ENCODE data around the gene GPD1. TPM values are rescaled to one million over a fixed set of nuclear protein-coding genes. Genes with fewer than 3 reads are reported as not detected.

GPD1 gene
- total RNA-seq, 6 experiments from 2014 or later = 43.6 to 210 (median 110) TPM

GRCh38 chr12:50102131-50102531 lies 1.7 kb upstream of the GPD1 start:
- H3K27me3 ChIP-seq = no peaks in the 10 kb centered on the region
- H3K4me1 ChIP-seq = peaks cover 0 to 37% (median 17%) of the 10 kb centered on the region in 4 donors
- peaks cover 0 to 32% (median 15%) of the 10 kb centered on the region in 4 donors for H3K36me3 ChIP-seq
- 77% methylated on average over 1 of the region's 2 CpGs for WGBS (ENCODE audit: insufficient coverage, low coverage, low lambda C conversion rate, missing lambda C conversion rate)
- peak overlapping the region in 2 of 3 donors; percentile 87 to 90 for H3K27ac ChIP-seq
- intact Hi-C loops (cut with DNase I) = no loop called here
- no peak for TF ChIP-seq POLR2A (IDR thresholded peaks at IDR 0.05)
- no peak for TF ChIP-seq CTCF (IDR thresholded peaks at IDR 0.05)
- H3K9me3 ChIP-seq = no peaks in the 10 kb centered on the region
- DNase-seq = no peak
- no peak overlapping the region for H3K4me3 ChIP-seq
- ATAC-seq = no peak

GRCh38 chr12:50102646-50103309 lies 1.0 kb upstream of the GPD1 start:
- Histone ChIP-seq H3K4me3 (no peak overlapping the region), H3K27ac (peak overlapping the region in 2 of 3 donors; percentile 87 to 90), H3K36me3 (peaks cover 0 to 28% (median 16%) of the 10 kb centered on the region in 4 donors), H3K4me1 (peaks cover 0 to 43% (median 19%) of the 10 kb centered on the region in 4 donors), H3K27me3 (no peaks in the 10 kb centered on the region), H3K9me3 (no peaks in the 10 kb centered on the region)
- TF ChIP-seq CTCF (IDR thresholded peaks at IDR 0.05) = no peak
- peak; percentile 59 for TF ChIP-seq POLR2A (IDR thresholded peaks at IDR 0.05)
- intact Hi-C loops (cut with DNase I) = no loop called here
- peak; percentile 74 to 84 (median 80) for ATAC-seq
- WGBS (ENCODE audit: insufficient coverage, low coverage, low lambda C conversion rate, missing lambda C conversion rate) = 37% methylated on average over 4 of the region's 8 CpGs
- DNase-seq = peak; percentile 75 to 93 (median 91)

- Histone ChIP-seq H3K4me3 (peak overlapping the region in 2 of 3 donors; percentile 60 to 63), H3K4me1 (peaks cover 0 to 48% (median 22%) of the 10 kb centered on the region in 4 donors), H3K36me3 (peaks cover 0 to 26% (median 15%) of the 10 kb centered on the region in 4 donors), H3K9me3 (no peaks in the 10 kb centered on the region), H3K27ac (peak overlapping the region in 2 of 3 donors; percentile 87 to 90), H3K27me3 (no peaks in the 10 kb centered on the region)
- DNase-seq (no peak), ATAC-seq (no peak)
- intact Hi-C loops (cut with DNase I) = no loop called here
- WGBS (ENCODE audit: insufficient coverage, low coverage, low lambda C conversion rate, missing lambda C conversion rate) = 86% methylated on average over 1 of the region's 2 CpGs
- no peak for TF ChIP-seq CTCF (IDR thresholded peaks at IDR 0.05)
- TF ChIP-seq POLR2A (IDR thresholded peaks at IDR 0.05) = no peak
Measured at GRCh38 chr12:50103351-50103750, 457 bp upstream of the GPD1 start.

GRCh38 chr12:50104417-50105366 lies 884 bp downstream of the GPD1 start:
- H3K27me3 ChIP-seq = no peaks in the 10 kb centered on the region
- intact Hi-C loops (cut with DNase I) = no loop called here
- DNase-seq (no peak), ATAC-seq (peak; percentile 0 to 26 (median 8))
- H3K36me3 ChIP-seq = peaks cover 0 to 13% (median 4%) of the 10 kb centered on the region in 4 donors
- WGBS (ENCODE audit: insufficient coverage, low coverage, low lambda C conversion rate, missing lambda C conversion rate) = 31% methylated on average over 5 of the region's 14 CpGs
- H3K9me3 ChIP-seq = no peaks in the 10 kb centered on the region
- TF ChIP-seq POLR2A (IDR thresholded peaks at IDR 0.05) (no peak), CTCF (IDR thresholded peaks at IDR 0.05) (no peak)
- H3K4me1 ChIP-seq = peaks cover 0 to 62% (median 26%) of the 10 kb centered on the region in 4 donors
- peak overlapping the region in 2 of 3 donors; percentile 45 to 87 for H3K27ac ChIP-seq
- H3K4me3 ChIP-seq = peak overlapping the region; percentile 39 to 63 (median 60)

Data from right lobe of liver (tissue), 6 donors.